NCI-H526 treated with DMSO at 0.1 percent for 48 hours (cell line): ENCODE results near the gene LRTM2.

Source experiments
- DNase-seq: peaks from one replicate; lab custom pipeline; 2025; lab: John Stamatoyannopoulos, UW

Gene LRTM2

GRCh38 chr12:1884651-1885050 is 64.3 kb downstream of the LRTM2 start:
- DNase-seq: no peak

DNA sequence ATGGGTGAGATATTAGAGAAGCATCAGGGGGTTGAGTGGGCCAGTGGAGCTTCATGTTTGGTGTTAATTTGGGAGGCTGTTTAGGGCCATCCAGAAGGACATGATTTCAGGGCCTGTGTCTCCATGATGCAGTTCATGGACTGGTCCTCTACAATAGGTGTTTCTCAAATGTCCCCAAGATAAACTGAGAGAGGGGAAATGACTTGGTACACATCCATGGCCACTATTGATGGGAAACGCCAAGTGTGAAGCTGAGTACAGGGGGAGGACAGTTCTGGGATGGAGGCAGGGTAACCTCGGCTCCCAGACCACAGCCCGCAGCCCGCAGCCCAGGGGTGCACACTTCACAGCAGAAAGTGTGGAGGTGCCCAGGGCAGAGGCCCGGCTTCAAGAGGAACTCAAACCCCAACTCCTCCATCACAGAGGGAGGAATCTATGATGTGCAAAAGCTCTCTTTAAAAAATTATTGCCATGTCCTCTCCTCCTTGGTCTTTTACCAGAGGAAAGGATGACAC is 64.8 kb downstream of the LRTM2 start:
- no peak for DNase-seq

- no peak for DNase-seq
Observed at GRCh38 chr12:1885599-1886245, 65.4 kb downstream of the LRTM2 start.
